HepG2 (cell line): ENCODE measurements around the gene PSORS1C2. TPM values are rescaled to one million over a fixed set of nuclear protein-coding genes. Genes with fewer than 3 reads are reported as not detected.

ENCODE experiments used
- CHD2 ChIP-seq: IDR thresholded peaks from 2 replicates; pipeline ENCODE4 v1.6.1; 2011; ENCODE audit warnings: low read depth, low read length, improper control_type of control experiment
- HMG20A ChIP-seq: IDR thresholded peaks from 2 replicates; pipeline ENCODE4 v1.6.1; 2016; ENCODE audit warnings: borderline replicate concordance
- KLF16 ChIP-seq, 2 experiments: sonication (generic) in 1 of 2; formaldehyde crosslinking in 1 of 2; IDR thresholded peaks; 2 replicates each; pipeline versions ENCODE4 v1.6.1 to v1.8.0; 2016 to 2023; ENCODE audit warnings: missing genetic modification reagents in 2 of 2, missing compliant biosample characterization in 1 of 2
- NPAS2 ChIP-seq: sonication (generic); formaldehyde crosslinking; IDR thresholded peaks from 2 replicates; pipeline ENCODE4 v1.8.0; 2022; ENCODE audit warnings: mild to moderate bottlenecking, missing genetic modification reagents, borderline replicate concordance
- NR2C2 ChIP-seq: sonication (generic); formaldehyde crosslinking; IDR thresholded peaks from 2 replicates; pipeline ENCODE4 v1.4.0; 2020; ENCODE audit warnings: missing genetic modification reagents, mild to moderate bottlenecking, moderate library complexity, borderline replicate concordance
- PATZ1 ChIP-seq: sonication (generic); formaldehyde crosslinking; IDR thresholded peaks from 2 replicates; pipeline ENCODE4 v1.4.0; 2020; ENCODE audit warnings: missing genetic modification reagents
- PHF8 ChIP-seq: sonication (generic); formaldehyde crosslinking; IDR thresholded peaks from 2 replicates; pipeline ENCODE4 v1.5.0; 2020; ENCODE audit warnings: missing genetic modification reagents
- SMYD3 ChIP-seq: sonication (generic); formaldehyde crosslinking; IDR thresholded peaks from 2 replicates; pipeline ENCODE4 v1.8.1; 2023; ENCODE audit warnings: mild to moderate bottlenecking, missing genetic modification reagents
- TBL1XR1 ChIP-seq: fragments of 150-350 bp; IDR thresholded peaks from 2 replicates; pipeline ENCODE4 v1.6.1; 2014; ENCODE audit warnings: borderline replicate concordance, low read length; ENCODE audit not compliant: partially characterized antibody
- TBX2 ChIP-seq: sonication (generic); formaldehyde crosslinking; IDR thresholded peaks from 2 replicates; pipeline ENCODE4 v1.5.0; 2020; ENCODE audit warnings: missing genetic modification reagents, mild to moderate bottlenecking, borderline replicate concordance
- TGIF2 ChIP-seq: IDR thresholded peaks from 2 replicates; pipeline ENCODE4 v1.6.1; 2016; ENCODE audit warnings: control low read depth, missing compliant biosample characterization
- ZBTB1 ChIP-seq: sonication (generic); formaldehyde crosslinking; IDR thresholded peaks from 2 replicates; pipeline ENCODE4 v1.4.0; 2020; ENCODE audit warnings: missing genetic modification reagents, borderline replicate concordance
- ZFP82 ChIP-seq: sonication (generic); formaldehyde crosslinking; IDR thresholded peaks from 2 replicates; pipeline ENCODE4 v1.5.1; 2020; ENCODE audit warnings: mild to moderate bottlenecking, missing genetic modification reagents, borderline replicate concordance
- ZNF329 ChIP-seq: sonication (generic); formaldehyde crosslinking; IDR thresholded peaks from 2 replicates; pipeline ENCODE4 v1.9.0; 2021; ENCODE audit warnings: low read depth, mild to moderate bottlenecking, missing genetic modification reagents
- ZNF576 ChIP-seq: sonication (generic); formaldehyde crosslinking; IDR thresholded peaks from 2 replicates; pipeline ENCODE4 v1.4.0; 2020; ENCODE audit warnings: mild to moderate bottlenecking, missing genetic modification reagents
- ZNF605 ChIP-seq: sonication (generic); formaldehyde crosslinking; IDR thresholded peaks from 2 replicates; pipeline ENCODE4 v1.8.0; 2022; ENCODE audit warnings: mild to moderate bottlenecking, missing genetic modification reagents
- ZNF777 ChIP-seq: sonication (generic); formaldehyde crosslinking; IDR thresholded peaks from 2 replicates; pipeline ENCODE4 v1.4.0; 2020; ENCODE audit warnings: missing genetic modification reagents
- polyA plus RNA-seq, 8 experiments: library from polyadenylated mRNA; depleted of rRNA in 3 of 8; stranded (reverse) in 7 of 8; unstranded in 1 of 8; fragments of >200 nt; fragmentation: Illumina TruSeq in 4 of 8; extraction: Trizol in 4 of 8; gene quantifications; 2 replicates each; pipeline versions ENCODE4 v1.2.1 to v1.2.3, GENCODE V29; 2011 to 2016; ENCODE audit warnings: low read depth in 4 of 8, missing spikeins in 1 of 8, mixed read lengths in 1 of 8; ENCODE audit not compliant: insufficient read depth in 1 of 8
- total RNA-seq, 5 experiments: library from RNA; depleted of rRNA; stranded (reverse); fragments of >200 nt; fragmentation: Illumina TruSeq; extraction: Trizol; gene quantifications; 2 replicates each; pipeline ENCODE4 v1.2.3, GENCODE V29; 2016; ENCODE audit warnings: low read depth in 1 of 5
- TF ChIP-seq, protein P1 (sequence below): sonication (generic); formaldehyde crosslinking; IDR thresholded peaks from 2 replicates; pipeline ENCODE4 v1.4.0; 2020; ENCODE audit warnings: missing genetic modification reagents, mild to moderate bottlenecking, borderline replicate concordance
- TF ChIP-seq, protein P2 (sequence below): sonication (generic); formaldehyde crosslinking; IDR thresholded peaks from 2 replicates; pipeline ENCODE4 v1.8.0; 2022; ENCODE audit warnings: missing genetic modification reagents, mild to moderate bottlenecking, inconsistent platforms, borderline replicate concordance
- TF ChIP-seq, protein P3 (sequence below): sonication (generic); formaldehyde crosslinking; IDR thresholded peaks from 2 replicates; pipeline ENCODE4 v1.5.0; 2020; ENCODE audit warnings: mild to moderate bottlenecking, missing genetic modification reagents
- TF ChIP-seq, protein P4 (sequence below): sonication (generic); formaldehyde crosslinking; IDR thresholded peaks from 2 replicates; pipeline ENCODE4 v1.8.1; 2023; ENCODE audit warnings: mild to moderate bottlenecking, inconsistent platforms, moderate library complexity, missing genetic modification reagents, borderline replicate concordance

Gene PSORS1C2
- total and polyA plus RNA-seq, 2 of the 13 experiments (the other 11 are each of a cell fraction or from before 2014, with no cell fraction given): not detected

GRCh38 chr6:31186052-31186734 is 47.3 kb upstream of the PSORS1C2 start (continued):
- TF ChIP-seq PHF8 (CRISPR knock-in tag): peak; percentile 93
- TF ChIP-seq CHD2: no peak
- TF ChIP-seq NPAS2 (CRISPR knock-in tag): no peak
- peak; percentile 42; the same call in 1 of the 2 replicates for TF ChIP-seq PATZ1 (CRISPR knock-in tag)
- no peak for TF ChIP-seq ZBTB1 (CRISPR knock-in tag)
- TF ChIP-seq TBX2 (CRISPR knock-in tag): peak; percentile 26
- TF ChIP-seq, protein P1, sequence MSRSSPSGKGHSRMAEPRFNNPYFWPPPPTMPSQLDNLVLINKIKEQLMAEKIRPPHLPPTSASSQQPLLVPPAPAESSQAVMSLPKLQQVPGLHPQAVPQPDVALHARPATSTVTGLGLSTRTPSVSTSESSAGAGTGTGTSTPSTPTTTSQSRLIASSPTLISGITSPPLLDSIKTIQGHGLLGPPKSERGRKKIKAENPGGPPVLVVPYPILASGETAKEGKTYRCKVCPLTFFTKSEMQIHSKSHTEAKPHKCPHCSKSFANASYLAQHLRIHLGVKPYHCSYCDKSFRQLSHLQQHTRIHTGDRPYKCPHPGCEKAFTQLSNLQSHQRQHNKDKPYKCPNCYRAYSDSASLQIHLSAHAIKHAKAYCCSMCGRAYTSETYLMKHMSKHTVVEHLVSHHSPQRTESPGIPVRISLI: no peak
- peak in 1 of 2 experiments; percentile 83; a peak in 1 of 4 replicates for TF ChIP-seq KLF16 (CRISPR knock-in tag; IDR thresholded peaks at IDR 0.05)
- no peak for TF ChIP-seq HMG20A (CRISPR knock-in tag)
- TF ChIP-seq, protein P2, sequence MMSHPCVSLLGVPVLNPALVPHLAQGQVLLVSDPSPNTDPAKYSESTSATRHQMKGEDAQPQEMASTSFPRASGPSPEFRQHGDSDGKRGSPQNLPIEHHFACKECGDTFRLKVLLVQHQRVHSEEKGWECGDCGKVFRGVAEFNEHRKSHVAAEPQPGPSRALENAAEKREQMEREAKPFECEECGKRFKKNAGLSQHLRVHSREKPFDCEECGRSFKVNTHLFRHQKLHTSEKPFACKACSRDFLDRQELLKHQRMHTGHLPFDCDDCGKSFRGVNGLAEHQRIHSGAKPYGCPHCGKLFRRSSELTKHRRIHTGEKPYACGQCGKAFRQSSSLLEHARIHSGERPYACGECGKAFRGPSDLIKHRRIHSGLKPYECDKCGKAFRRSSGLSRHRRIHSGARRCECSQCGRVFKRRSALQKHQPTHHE (CRISPR knock-in tag): no peak
- TF ChIP-seq, protein P3, sequence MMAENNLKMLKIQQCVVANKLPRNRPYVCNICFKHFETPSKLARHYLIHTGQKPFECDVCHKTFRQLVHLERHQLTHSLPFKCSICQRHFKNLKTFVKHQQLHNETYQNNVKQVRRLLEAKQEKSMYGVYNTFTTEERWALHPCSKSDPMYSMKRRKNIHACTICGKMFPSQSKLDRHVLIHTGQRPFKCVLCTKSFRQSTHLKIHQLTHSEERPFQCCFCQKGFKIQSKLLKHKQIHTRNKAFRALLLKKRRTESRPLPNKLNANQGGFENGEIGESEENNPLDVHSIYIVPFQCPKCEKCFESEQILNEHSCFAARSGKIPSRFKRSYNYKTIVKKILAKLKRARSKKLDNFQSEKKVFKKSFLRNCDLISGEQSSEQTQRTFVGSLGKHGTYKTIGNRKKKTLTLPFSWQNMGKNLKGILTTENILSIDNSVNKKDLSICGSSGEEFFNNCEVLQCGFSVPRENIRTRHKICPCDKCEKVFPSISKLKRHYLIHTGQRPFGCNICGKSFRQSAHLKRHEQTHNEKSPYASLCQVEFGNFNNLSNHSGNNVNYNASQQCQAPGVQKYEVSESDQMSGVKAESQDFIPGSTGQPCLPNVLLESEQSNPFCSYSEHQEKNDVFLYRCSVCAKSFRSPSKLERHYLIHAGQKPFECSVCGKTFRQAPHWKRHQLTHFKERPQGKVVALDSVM: no peak
- no peak for TF ChIP-seq ZNF777
- no peak for TF ChIP-seq ZNF576
- TF ChIP-seq SMYD3 (CRISPR knock-in tag): peak; percentile 56; the same call in 1 of the 2 replicates
- no peak for TF ChIP-seq ZNF329 (CRISPR knock-in tag)
- TF ChIP-seq, protein P4, sequence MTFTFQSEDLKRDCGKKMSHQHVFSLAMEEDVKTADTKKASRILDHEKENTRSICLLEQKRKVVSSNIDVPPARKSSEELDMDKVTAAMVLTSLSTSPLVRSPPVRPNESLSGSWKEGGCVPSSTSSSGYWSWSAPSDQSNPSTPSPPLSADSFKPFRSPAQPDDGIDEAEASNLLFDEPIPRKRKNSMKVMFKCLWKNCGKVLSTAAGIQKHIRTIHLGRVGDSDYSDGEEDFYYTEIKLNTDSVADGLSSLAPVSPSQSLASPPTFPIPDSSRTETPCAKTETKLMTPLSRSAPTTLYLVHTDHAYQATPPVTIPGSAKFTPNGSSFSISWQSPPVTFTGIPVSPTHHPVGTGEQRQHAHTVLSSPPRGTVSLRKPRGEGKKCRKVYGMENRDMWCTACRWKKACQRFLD (CRISPR knock-in tag): no peak
- TF ChIP-seq ZNF605 (CRISPR knock-in tag): peak; percentile 85; the same call in 1 of the 2 replicates
- peak; percentile 39; the same call in 1 of the 2 replicates for TF ChIP-seq TGIF2
- peak; percentile 37; the same call in 1 of the 2 replicates for TF ChIP-seq NR2C2
- TF ChIP-seq TBL1XR1: no peak
- 0 out of 2 replicates have a peak, but pooled peaks have one; percentile 41 for TF ChIP-seq ZFP82 (CRISPR knock-in tag)
